Measurements from ENCODE around the gene SPAG9.

SPAG9 gene

GRCh38 chr17:51120739-51121619, at the start of gene SPAG9:
TSS of gene SPAG9 (minus strand) at chr17:51120868. CDS start at chr17:51120656, 212 bp downstream.
- peak; percentile 89 for DNase-seq (ENCODE audit: low read depth, low spot score)

- DNase-seq (ENCODE audit: low read depth, low spot score): no peak
These were observed 48.7 kb upstream of the SPAG9 start for GRCh38 chr17:51169340-51169739.

GRCh38 chr17:51166987-51167931, 46.6 kb upstream of the SPAG9 start:
- no peak for DNase-seq (ENCODE audit: low read depth, low spot score)

GRCh38 chr17:51166198-51166986, 45.7 kb upstream of the SPAG9 start, which contains the start of gene NME2:
TSS of gene NME2 (plus strand) at chr17:51166411. CDS start at chr17:51166831, 420 bp downstream.
- DNase-seq (ENCODE audit: low read depth, low spot score): peak; percentile 54

- DNase-seq (ENCODE audit: low read depth, low spot score): no peak
These were observed 45.1 kb upstream of the SPAG9 start for GRCh38 chr17:51165680-51166197.

GRCh38 chr17:51164911-51165679, 44.4 kb upstream of the SPAG9 start:
- no peak for DNase-seq (ENCODE audit: low read depth, low spot score)

- no peak for DNase-seq (ENCODE audit: low read depth, low spot score)
These were observed 40.9 kb upstream of the SPAG9 start for GRCh38 chr17:51161541-51161940.

GRCh38 chr17:51159604-51160003, 38.9 kb upstream of the SPAG9 start:
- no peak for DNase-seq (ENCODE audit: low read depth, low spot score)

GRCh38 chr17:51155416-51155815, 34.7 kb upstream of the SPAG9 start:
- DNase-seq (ENCODE audit: low read depth, low spot score): no peak

- no peak for DNase-seq (ENCODE audit: low read depth, low spot score)
These were observed 33.5 kb upstream of the SPAG9 start for GRCh38 chr17:51154176-51154575.

- peak; percentile 98 for DNase-seq (ENCODE audit: low read depth, low spot score)
These were observed 32.8 kb upstream of the SPAG9 start, which contains the start of gene NME1 for GRCh38 chr17:51153210-51154072. TSS of gene NME1 (plus strand) at chr17:51153559. CDS start at chr17:51155655, 2,096 bp downstream.

GRCh38 chr17:51152766-51153209, 32.1 kb upstream of the SPAG9 start:
- no peak for DNase-seq (ENCODE audit: low read depth, low spot score)

- no peak for DNase-seq (ENCODE audit: low read depth, low spot score)
These were observed 30.3 kb upstream of the SPAG9 start for GRCh38 chr17:51150932-51151331.

GRCh38 chr17:51149163-51149562, 28.5 kb upstream of the SPAG9 start:
- DNase-seq (ENCODE audit: low read depth, low spot score): no peak

GRCh38 chr17:51147650-51148049, 27.0 kb upstream of the SPAG9 start:
- DNase-seq (ENCODE audit: low read depth, low spot score): no peak

- no peak for DNase-seq (ENCODE audit: low read depth, low spot score)
These were observed 23.8 kb upstream of the SPAG9 start for GRCh38 chr17:51144266-51145022.

GRCh38 chr17:51142597-51142996, 21.9 kb upstream of the SPAG9 start:
- DNase-seq (ENCODE audit: low read depth, low spot score): no peak

GRCh38 chr17:51135956-51136355, 15.3 kb upstream of the SPAG9 start:
- no peak for DNase-seq (ENCODE audit: low read depth, low spot score)
